HS-27A (cell line): ENCODE data around the gene GCLM.
"Not testable (repeated sequence)": the region's sequence is repeated elsewhere in the genome, so short reads cannot be mapped to it uniquely, and the experiment has no call there.

Experiments
- DNase-seq: peaks from one replicate; pipeline ENCODE4 v3.0.0-alpha.2; 2012; ENCODE audit warnings: low read depth, missing footprints

The GCLM gene, protein sequence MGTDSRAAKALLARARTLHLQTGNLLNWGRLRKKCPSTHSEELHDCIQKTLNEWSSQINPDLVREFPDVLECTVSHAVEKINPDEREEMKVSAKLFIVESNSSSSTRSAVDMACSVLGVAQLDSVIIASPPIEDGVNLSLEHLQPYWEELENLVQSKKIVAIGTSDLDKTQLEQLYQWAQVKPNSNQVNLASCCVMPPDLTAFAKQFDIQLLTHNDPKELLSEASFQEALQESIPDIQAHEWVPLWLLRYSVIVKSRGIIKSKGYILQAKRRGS

DNA sequence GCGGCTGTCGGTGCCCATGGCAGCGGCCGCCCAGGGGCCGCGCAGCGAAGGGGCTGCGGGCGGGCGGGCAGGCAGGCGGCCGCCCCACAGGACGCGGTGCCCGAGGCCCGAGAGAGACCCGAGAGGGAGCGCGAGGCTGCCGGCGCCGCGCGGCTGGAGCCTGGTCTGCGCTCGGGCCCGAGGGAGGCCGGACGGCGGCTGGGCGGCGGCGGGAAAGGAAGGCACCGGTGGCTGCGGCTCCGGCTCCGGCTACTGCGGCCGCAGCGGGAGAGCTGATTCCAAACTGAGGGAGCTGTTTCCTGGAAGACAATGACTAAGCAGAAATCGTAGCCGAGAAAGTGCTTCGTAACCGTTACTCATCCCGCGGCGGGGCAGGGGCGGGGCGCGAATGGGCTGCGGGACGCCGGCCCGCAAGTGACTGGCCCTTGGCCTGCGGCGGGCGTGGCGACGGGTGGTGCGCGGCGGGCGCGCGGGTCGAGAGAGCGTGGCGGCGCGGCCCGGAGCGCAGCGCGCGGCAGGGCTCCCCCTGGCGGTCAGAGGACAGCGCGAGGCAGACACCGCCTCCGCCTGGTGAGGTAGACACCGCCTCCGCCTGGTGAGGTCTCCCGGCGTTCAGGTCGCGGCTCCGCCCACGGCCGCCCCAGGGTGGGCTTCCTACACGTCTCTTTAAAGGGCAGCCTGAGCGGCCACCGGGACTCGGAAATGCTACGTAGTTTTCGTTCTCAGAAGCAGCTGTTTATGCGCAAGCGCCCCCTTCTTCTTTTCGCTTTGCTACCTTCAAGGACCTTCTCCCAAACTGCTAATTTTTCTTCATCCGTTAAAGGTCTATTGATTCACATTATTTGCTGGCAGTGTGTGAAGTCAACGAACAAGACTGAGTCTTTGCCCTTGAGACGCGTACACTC is at the start of gene GCLM:
TSS of gene GCLM (minus strand) at position 285 of the 905 bp plus-strand sequence. CDS start at position 18, 267 bp downstream.
- peak; percentile 89 for DNase-seq

DNA sequence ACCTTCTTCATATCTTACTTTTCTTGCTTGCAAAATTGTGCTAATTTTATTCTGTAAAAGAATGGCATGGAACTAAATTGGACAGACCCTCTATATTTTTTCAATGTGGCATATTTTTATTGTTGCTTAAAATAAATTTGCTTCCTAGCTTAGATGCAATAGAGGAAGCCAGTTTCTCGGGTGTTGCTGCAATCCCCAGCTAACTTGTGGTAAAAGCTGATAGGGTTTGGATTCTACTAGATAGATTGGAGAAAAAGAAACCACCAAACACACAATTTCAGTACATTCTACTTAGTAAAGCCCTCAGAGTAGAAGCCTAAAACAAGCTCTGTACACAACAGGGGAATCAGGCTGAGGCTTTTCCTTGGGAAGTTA is 49.5 kb upstream of the GCLM start:
- no peak for DNase-seq

DNA sequence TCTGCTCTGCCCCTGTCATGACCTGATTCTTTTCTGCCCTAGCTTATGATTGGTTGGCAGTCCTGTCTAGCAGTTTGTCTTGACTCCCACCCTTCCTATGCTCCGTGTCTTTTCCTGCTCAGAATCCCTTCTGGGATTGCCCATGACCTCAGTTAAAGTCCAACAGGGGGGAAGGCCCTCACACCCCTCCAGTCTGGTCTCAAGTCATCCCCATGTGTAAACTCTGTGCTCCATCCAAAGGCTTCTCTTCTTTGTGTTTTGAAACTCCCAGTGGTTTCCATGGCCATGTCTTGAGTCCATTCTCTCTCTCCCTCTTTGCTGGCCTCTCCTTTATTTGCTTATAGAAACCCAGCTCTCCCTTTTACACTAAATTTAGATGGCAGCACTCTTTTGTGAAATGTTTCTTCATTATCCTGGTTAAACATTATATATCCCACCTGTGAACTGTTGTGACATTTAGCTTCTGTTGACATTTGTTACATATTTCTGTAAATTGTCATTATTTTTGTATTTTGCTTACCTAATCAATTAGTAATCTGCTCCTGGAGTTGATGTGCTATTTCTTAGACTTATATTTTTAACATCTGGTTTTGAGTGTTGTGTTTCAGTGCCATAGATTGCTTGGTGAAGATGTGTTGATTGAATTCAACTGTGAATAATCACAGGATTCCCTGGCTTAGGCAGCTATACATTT is 48.9 kb upstream of the GCLM start:
- DNase-seq: no peak

DNA sequence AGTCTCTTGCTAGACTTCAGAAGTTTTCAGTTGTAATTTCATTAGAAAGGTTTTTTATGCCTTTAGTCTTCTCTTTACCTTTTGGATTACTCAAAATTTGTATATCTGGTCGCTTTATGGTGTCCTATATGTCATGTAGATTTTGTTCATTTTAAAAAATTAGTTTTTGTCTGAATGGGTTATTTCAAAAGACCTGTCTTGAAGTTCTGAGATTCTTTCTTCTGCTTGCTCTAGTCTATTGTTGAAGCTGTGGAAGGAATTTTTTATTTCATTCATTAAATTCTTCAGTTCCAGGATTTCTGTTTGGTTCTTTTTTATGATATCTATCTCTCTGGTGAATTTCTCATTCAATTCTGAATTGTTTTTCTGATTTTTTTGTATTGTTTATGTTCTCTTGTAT is 46.5 kb upstream of the GCLM start:
- DNase-seq: no peak

DNA sequence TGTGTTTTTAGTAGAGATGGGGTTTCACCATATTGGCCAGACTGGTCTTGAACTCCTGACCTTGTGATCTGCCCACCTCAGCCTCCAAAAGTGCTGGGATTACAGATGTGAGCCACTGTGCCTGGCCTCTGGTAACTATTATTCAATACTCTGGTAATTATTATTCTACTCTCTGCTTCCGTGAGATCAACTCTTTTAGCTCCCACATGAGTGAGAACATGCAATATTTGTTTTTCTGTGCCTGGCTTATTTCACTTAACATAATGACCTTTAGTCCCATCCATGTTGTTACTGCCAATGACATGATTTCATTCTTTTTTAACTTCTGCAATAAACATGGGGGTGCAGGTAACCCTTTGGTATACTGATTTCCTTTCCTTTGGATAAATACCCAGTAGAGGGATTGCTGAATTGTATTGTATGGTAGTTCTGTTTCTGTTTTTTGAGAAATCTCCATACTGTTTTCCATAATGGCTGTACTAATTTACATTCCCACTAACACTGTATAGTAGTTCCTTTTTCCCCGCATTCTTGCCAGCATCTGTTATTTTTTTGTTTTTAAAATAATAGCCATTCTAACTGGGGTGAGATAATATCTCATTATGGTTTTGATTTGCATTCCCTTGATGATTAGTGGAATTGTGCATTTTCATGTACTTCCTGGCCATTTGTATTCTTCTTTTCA is 37.9 kb upstream of the GCLM start:
- DNase-seq: not testable (repeated sequence)

DNA sequence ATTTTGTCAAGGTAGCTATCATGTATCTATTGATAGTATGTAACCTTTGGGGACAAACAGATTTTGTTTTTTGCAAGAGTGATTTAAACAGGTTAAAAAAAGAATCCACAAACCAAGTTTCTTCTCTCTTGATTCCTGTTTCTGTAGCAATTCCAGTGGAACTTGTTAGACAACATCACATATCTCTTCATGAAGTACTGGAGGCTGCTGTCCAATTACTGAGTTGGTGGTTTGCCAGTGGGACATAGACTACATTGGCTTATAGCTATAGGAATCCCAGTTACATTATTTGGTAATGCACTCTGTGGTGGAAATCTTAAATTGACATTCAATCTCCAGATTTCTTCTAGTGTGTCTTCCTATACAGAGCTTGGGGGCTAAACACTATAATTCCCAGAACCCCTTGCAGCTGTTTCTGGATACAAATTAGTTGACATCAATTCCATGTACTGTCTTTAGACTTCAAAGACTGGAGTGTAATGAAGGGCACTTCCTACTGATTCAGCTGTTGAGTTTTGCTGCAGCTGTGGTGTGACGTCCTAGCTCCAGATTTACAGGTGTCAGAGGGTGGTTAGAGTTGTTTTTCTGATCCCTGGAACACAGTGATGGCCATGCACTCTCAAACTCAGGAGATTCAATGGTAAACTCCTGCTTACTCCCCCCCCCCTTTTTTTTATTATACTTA is 29.4 kb upstream of the GCLM start:
- no peak for DNase-seq

DNA sequence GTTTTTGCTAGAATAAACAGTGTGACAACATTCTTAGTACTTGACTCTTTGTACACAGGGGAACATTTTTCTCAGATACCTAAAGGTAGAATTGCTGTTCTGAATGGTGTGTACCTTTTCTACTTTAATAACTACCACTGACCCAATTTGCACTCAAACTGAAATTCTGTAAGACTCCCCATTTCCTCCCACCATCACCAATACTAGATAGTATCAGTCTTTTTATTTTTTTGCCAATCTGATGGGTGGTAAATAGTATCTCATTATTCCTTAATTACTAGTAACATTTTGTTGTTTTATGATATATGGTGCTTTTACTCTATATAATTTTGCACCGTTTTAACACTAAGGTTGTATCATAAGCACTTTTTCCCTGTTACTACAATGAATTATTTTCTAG is 28.8 kb upstream of the GCLM start:
- DNase-seq: no peak

DNA sequence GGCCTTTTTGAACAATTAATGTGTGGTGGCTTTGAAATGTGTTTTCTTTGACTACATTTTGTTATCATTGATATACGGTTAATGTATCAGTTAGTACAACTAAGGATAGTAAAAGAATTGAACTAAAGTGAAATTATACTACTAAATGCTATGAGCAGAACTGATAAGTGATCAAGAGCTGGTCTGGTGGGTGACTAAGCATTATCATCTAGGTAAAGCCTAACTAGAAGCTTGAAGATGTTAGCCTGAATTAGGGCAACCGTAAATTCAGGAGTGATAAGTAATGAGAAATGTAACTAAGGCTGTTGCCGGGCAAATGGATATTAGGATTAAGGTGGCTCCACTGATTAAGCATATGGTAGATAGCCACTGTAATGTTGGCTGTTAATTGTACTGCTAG is 16.0 kb upstream of the GCLM start:
- DNase-seq: no peak

DNA sequence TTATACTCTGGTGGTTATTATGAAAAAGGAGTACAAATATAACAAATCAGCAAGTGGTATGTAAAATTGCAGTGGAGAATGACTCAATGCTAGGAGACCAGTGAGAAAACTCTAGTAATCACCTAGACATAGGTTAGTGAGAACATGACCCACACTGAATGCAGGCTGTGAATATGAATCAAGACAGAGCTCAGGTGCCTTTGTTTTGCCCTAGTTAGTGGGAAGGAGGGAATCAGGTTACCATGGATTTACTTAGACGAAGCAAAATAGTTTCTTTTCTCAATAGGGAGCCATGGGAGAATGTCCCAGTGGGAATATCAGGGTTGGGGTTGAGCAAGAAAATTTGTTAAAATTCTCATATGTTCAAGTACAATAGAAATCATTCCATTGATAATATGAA is 10.6 kb upstream of the GCLM start:
- no peak for DNase-seq

DNA sequence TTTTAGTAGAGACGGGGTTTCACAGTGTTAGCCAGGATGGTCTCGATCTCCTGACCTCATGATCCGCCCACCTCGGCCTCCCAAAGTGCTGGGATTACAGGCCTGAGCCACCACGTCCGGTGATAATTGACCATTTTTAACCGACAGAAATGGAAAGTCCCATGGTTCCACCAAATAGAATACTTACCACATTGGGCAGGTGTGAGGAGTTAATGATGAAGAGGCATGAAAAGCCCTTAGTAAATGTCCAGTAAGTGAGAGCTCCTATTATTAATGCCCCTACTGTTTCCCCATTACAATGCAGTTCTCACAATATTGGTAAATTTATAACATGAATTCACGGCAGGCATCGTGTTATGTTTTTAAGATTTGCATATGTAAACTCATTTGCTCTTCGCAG is 8.1 kb upstream of the GCLM start:
- no peak for DNase-seq

DNA sequence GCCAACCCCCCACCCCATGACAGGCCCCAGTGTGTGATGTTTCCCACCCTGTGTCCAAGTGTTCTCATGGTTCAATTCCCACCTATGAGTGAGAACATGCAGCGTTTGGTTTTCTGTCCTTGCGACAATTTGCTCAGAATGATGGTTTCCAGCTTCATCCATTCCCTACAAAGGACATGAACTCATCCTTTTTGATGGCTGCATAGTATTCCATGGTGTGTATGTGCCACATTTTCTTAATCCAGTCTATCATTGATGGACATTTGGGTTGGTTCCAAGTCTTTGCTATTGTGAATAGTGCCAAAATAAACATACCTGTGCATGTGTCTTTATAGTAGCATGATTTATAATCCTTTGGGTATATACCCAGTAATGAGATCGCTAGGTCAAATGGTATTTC is 1.6 kb upstream of the GCLM start:
- DNase-seq: not testable (repeated sequence)

DNA sequence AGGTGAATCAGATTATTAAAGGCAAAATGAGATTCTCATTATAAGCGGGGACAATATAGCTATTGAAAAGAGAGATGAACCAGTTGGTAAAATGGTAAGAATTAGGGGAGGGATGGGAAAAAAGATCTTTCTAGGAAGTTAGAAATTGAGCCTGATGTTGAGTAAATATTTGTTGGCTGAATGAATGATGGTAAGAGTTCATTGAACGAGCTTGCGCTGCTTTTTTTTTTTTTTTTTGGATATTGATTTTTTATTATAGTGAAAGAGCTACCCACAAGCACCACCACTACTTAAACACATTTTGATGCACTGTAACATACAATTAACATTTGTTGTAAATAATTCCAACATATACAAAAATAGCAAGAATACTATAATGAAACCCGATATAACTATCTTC is 1.1 kb upstream of the GCLM start:
- DNase-seq: no peak

DNA sequence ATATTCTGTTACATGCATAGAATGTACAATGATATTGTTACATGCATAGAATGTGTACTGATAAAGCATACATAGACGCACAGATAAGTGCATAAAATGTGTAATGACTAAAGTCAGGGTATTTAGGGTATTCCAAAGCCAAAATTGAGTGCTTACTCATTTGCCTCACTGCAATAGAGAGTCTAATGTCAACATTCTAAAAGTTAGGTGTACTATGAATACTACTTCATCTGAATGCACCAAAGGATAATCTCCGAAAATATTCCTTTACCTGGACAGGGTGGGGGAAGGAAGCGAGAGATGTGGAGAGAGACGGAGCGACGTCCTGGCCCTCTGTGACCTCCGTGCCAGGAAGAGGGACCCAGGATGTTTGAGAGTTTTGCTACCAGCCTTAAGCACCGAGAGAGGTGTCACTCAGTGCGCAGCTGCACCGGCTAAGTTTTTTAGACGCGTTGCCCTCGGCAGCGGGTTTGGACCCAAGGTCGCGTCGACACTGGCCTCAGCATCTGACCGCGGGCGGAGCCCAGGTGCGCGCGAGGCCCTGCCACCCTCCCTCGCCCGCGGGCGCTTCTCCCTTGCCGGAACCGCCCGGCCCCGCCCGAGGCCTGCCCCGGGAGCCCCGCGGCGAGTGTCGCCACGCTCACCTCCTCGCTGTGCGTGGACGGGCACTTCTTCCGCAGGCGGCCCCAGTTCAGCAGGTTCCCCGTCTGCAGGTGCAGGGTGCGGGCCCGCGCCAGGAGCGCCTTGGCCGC is 660 bp downstream of the GCLM start:
- DNase-seq: no peak

DNA sequence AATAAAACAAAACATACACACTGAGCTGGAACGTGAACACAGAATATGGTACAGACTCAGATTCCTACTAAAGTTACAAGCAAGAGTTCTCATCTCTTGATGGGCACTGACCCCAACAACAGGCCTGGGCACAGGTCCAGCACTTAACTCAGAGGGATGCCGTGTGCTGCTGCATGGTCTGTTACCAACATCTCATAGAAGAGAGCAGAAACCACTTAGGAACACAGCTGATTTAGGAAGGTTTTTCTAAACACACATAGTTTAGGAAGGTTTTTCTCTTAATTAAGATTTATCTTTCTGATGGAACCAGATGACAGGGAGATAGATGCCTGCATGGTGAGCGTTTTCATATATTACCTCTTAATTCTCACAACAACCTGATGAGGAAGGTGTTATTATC is 1.5 kb downstream of the GCLM start:
- no peak for DNase-seq

DNA sequence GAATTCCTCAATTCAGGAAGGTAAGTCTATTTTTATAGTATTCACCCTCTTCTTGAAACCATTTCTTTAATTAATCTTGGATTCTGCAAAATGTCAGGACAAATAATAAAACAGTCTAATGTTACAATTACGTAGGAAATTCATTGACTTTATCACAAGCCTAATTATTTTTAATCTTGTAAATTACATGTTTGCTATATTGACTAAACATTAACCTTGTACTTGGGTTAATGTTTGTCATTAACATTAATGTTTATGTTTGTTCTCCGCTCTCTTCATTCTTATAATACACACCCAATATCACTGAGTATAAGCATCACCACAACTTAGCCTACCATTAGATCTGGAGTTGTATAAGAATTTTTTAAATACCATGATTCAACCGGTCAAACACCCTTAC is 2.8 kb downstream of the GCLM start:
- no peak for DNase-seq

DNA sequence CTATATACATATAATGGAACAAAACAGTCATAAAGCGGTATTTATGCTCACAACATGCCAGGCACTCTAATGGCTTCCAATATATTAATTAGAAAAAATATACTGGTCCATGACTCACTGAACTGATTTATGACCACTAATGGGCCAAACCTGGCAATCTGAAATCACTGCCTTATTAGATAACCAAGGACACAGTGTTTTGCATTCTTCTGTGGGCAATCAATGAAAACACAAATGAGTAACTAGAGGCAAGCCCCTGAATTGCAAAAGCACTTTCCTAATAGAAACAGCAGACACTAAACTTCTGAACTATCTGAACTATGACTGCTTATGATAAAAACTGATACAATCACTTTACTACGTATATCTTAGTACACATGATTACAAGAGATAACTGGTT is 3.5 kb downstream of the GCLM start:
- DNase-seq: no peak

DNA sequence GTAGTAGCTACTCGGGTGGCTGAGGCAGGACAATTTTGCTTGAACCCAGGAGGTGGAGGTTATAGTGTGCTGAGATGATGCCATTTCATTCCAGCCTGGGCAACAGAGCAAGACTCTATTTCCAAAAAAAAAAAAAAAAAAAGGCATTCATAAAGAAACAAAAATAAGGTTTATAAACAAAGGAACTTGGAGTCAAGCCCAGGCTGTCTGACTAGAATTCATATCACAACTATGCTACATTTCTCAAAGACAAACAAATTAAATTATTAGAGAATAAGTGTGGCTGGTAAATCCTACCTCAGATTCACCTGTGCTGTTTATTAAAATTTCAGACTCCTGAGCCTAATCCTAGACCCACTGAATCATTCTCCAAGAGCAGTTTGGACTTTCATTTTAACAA is 4.2 kb downstream of the GCLM start:
- DNase-seq: no peak

DNA sequence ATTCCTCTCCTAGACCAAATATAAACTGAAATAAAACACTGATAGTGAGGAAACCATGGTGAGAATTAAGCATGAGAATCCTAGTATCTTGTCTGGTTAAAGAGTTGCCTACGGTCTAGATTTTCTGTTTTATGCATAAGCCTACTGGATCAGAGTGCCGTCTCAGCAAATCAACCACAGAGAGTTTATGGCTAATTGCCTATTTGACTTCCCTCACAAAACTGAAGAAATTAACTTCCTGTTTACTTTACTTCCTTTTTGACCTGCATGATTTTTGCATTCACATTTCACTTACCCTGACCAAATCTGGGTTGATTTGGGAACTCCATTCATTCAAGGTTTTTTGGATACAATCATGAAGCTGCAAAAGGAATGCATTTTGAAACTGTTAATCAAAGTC is 5.0 kb downstream of the GCLM start:
- DNase-seq: no peak

DNA sequence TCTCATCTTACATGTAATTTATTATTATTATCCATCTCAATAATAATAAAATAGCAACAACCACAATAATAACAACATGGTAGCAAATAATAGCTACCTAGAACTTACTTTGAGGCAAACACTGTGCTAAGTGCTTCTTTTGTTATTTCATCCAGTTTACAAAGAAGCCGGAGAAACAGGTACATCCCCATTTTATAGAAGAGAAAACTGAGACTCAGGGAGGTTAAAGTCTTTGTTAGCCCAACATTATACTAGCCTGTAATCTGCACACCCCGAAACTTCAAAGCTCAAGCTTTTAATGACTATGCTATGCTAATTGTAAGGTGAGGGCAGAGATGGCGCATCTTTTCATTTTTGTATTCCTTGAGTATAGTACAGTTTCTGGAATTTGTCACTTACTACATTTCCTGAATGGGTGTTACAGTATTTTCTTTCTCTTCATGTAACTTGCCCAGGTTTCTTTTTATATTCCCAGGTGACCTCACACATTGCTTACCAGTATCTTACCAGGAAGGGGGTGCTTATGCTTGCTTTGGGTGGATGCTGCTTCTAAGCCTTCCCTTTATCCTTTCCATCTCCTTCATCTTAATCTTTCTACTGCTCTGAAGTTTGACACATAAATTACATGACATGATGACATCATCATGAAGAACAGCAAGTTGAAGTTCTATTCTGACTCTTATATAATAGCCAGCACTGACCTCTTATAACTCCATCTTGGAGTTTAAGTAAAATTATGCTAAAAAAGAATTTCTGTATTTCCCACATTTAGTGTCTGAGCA is 8.3 kb downstream of the GCLM start:
- DNase-seq: no peak

DNA sequence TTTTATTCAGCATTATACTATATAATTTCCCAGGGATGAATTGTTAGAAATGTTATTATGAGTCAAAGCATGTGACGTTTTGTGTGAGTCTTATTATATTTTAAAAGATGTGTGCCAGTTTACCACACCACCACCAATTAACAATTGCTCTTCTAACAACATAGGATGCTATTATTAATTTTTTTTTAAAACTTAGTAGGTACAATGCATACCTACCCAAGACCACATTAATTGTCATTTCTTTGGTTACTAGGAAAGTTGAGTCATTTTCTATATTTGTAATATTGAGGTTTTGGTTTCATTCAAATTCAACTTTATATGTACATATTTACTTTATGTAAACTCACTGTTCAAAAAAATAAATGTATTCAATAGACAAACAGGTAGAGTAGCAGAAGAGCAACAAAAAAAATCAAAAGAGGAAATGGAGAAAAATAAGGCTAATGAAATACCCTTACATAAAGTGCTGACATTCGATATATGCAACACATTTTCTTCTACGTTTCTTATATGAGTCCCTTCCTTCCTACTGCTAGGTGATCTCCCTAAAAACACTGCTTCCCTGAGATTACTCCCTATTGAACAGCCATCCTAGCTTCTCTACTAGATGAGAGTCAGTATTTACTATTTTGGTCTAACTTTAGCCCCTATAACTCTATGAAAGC is 9.6 kb downstream of the GCLM start:
- no peak for DNase-seq
